GM12878 (cell line): ENCODE measurements around the gene PSMD12. TPM values are rescaled to one million over a fixed set of nuclear protein-coding genes. Genes with fewer than 3 reads are reported as not detected.

Experiments
- BHLHE40 ChIP-seq, 2 experiments: fragments of 450-650 bp in 1 of 2; IDR thresholded peaks; 2 replicates each; pipeline ENCODE4 v1.6.1; 2011 to 2017; ENCODE audit warnings: low read depth in 2 of 2, borderline replicate concordance in 1 of 2, improper control_type of control experiment in 1 of 2, low read length in 1 of 2, mild to moderate bottlenecking in 1 of 2
- ZZZ3 ChIP-seq: IDR thresholded peaks from 2 replicates; pipeline ENCODE4 v1.6.1; 2011; ENCODE audit warnings: low read depth; ENCODE audit not compliant: control insufficient read depth, insufficient read length
- polyA plus RNA-seq, 11 experiments: library from polyadenylated mRNA; depleted of rRNA in 4 of 11; unstranded in 6 of 11; stranded (reverse) in 5 of 11; fragments of >200 nt; fragmentation: Nextera tagmentation in 4 of 11; fragmentation: Illumina TruSeq in 1 of 11; extraction: Ambion mirVana in 4 of 11; extraction: Trizol in 1 of 11; gene quantifications; 1 replicate in 1 of 11; 2 replicates in 10 of 11; pipeline versions ENCODE4 v1.2.1 to v1.2.3, GENCODE V29; 2011 to 2016; ENCODE audit warnings: inconsistent platforms in 2 of 11, missing spikeins in 2 of 11, low read depth in 1 of 11
- total RNA-seq, 4 experiments: library from RNA; depleted of rRNA in 3 of 4; stranded (reverse); fragments of >200 nt in 3 of 4; fragmentation: Illumina TruSeq in 1 of 4; extraction: Trizol in 1 of 4; gene quantifications; 2 replicates each; pipeline versions ENCODE4 v1.2.1 to v1.2.3, GENCODE V29; 2013 to 2021
- TF ChIP-seq, protein P1 (sequence below): fragments of 450-650 bp; IDR thresholded peaks from 2 replicates; pipeline ENCODE4 v1.6.1; 2018; ENCODE audit warnings: mild to moderate bottlenecking, low read depth, moderate library complexity; ENCODE audit not compliant: partially characterized antibody
- TF ChIP-seq, protein P2 (sequence below): fragments of 450-650 bp; IDR thresholded peaks from 2 replicates; pipeline ENCODE4 v1.6.1; 2017; ENCODE audit warnings: mild to moderate bottlenecking, low read depth, inconsistent platforms; ENCODE audit not compliant: poor library complexity, severe bottlenecking
- TF ChIP-seq, protein P3 (sequence below): IDR thresholded peaks from 2 replicates; pipeline ENCODE4 v1.6.1; 2011; ENCODE audit warnings: mild to moderate bottlenecking, low read depth, low read length, moderate library complexity; ENCODE audit not compliant: insufficient replicate concordance

Gene PSMD12
- total and polyA plus RNA-seq, 10 of the 15 experiments (the other 5 are each of a cell fraction or from before 2014, with no cell fraction given) = 19.8 to 149 (median 47.5) TPM

DNA sequence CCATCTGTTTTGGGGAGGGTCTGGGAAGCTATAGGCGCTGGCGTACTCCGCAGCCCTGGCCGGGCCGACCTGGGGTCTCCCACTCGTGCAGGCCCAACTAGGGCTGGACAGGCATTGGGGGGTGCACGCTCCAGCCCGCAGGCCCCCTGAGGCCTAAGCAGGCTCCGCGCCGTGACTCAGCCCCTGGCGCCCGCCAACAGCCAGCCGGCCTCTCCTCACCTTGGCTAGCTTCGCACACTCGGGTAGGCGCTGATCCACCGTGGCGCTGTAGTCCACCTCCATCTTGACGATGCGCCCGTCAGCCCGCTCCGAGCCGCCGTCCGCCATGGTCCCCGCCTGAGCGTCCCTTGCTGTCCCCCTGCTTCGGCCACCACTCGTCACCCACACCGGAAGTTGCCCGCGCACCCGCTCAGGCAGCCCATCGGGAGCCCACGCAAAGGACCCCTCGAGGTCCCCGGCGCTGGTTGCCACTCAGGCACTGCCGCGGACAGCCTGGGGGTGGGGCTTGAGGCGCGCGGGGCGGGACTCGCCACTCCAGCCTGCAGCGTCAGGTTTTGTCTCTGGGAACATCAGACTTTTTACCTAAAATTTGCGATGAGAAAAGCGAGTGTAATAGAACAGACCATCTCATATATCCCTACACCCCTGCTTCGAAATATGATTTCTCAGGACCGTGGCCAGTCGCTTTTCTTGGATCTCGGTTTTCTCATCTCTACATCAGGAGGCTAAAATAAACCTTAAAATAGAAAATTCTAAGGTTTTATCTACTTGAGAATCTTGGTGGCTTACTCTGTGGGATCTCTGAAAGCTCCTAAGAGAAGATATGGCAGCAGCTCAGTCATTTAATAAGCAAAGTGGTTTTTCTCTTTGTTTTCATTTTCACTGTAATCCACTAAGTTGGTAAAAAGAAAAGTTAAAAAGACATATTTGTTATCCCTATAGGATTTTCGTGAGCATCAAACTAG, at the start of gene PSMD12 (continued):
- TF ChIP-seq, protein P1, sequence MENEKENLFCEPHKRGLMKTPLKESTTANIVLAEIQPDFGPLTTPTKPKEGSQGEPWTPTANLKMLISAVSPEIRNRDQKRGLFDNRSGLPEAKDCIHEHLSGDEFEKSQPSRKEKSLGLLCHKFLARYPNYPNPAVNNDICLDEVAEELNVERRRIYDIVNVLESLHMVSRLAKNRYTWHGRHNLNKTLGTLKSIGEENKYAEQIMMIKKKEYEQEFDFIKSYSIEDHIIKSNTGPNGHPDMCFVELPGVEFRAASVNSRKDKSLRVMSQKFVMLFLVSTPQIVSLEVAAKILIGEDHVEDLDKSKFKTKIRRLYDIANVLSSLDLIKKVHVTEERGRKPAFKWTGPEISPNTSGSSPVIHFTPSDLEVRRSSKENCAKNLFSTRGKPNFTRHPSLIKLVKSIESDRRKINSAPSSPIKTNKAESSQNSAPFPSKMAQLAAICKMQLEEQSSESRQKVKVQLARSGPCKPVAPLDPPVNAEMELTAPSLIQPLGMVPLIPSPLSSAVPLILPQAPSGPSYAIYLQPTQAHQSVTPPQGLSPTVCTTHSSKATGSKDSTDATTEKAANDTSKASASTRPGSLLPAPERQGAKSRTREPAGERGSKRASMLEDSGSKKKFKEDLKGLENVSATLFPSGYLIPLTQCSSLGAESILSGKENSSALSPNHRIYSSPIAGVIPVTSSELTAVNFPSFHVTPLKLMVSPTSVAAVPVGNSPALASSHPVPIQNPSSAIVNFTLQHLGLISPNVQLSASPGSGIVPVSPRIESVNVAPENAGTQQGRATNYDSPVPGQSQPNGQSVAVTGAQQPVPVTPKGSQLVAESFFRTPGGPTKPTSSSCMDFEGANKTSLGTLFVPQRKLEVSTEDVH = no peak
- TF ChIP-seq BHLHE40 (IDR thresholded peaks at IDR 0.05; ENCODE audit: borderline replicate concordance in 1 of 2, low read depth in 2 of 2, low read length in 1 of 2) = peak in 1 of 2 experiments; percentile 19; a peak in 1 of 4 replicates
- TF ChIP-seq ZZZ3 = no peak
- TF ChIP-seq, protein P2, sequence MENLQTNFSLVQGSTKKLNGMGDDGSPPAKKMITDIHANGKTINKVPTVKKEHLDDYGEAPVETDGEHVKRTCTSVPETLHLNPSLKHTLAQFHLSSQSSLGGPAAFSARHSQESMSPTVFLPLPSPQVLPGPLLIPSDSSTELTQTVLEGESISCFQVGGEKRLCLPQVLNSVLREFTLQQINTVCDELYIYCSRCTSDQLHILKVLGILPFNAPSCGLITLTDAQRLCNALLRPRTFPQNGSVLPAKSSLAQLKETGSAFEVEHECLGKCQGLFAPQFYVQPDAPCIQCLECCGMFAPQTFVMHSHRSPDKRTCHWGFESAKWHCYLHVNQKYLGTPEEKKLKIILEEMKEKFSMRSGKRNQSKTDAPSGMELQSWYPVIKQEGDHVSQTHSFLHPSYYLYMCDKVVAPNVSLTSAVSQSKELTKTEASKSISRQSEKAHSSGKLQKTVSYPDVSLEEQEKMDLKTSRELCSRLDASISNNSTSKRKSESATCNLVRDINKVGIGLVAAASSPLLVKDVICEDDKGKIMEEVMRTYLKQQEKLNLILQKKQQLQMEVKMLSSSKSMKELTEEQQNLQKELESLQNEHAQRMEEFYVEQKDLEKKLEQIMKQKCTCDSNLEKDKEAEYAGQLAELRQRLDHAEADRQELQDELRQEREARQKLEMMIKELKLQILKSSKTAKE = peak; percentile 43
- TF ChIP-seq, protein P3, sequence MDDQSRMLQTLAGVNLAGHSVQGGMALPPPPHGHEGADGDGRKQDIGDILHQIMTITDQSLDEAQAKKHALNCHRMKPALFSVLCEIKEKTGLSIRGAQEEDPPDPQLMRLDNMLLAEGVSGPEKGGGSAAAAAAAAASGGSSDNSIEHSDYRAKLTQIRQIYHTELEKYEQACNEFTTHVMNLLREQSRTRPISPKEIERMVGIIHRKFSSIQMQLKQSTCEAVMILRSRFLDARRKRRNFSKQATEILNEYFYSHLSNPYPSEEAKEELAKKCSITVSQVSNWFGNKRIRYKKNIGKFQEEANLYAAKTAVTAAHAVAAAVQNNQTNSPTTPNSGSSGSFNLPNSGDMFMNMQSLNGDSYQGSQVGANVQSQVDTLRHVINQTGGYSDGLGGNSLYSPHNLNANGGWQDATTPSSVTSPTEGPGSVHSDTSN = no peak
- TF ChIP-seq, all 136 proteins: peak for 55
